ENCODE results near the gene PDE8A. TPM values are rescaled to one million over a fixed set of nuclear protein-coding genes. Genes with fewer than 3 reads are reported as not detected.
"Not testable (repeated sequence)": the region's sequence is repeated elsewhere in the genome, so short reads cannot be mapped to it uniquely, and the experiment has no call there.

Gene PDE8A
- total RNA-seq, 1 donor from 2014 or later, result 54.1 TPM

DNA sequence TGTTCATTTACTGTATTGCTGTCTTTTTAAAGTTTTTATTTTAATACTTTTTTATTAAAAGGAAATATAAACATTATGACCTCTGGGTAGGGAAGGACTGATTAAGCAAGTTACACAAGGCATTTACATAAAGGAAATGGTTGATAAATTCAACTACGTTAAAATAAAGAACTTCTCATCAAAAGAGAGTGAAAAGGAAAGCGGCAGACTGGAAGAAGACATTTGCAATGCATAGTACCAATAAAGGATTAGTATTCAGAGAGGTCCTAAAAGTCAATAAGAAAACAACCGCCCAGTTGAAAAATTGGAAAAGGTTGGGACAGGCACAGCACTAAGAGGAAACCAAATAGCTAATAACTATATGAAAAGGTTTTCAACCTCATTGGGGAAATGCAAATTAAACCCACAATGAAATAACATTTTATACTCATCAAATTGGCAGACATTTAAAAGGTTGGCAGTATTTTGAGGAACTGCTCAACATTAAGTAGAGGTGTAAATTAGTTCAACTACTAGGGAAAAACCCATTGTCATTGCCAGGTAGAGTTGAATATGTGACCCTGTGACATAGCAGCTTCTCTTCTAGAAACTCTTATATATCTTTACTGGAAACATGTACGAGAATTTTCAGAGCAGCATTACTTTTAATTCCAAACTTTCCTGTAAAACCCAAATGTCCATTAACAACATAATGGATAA, 9.5 kb downstream of the PDE8A start:
- no peak for DNase-seq

DNA sequence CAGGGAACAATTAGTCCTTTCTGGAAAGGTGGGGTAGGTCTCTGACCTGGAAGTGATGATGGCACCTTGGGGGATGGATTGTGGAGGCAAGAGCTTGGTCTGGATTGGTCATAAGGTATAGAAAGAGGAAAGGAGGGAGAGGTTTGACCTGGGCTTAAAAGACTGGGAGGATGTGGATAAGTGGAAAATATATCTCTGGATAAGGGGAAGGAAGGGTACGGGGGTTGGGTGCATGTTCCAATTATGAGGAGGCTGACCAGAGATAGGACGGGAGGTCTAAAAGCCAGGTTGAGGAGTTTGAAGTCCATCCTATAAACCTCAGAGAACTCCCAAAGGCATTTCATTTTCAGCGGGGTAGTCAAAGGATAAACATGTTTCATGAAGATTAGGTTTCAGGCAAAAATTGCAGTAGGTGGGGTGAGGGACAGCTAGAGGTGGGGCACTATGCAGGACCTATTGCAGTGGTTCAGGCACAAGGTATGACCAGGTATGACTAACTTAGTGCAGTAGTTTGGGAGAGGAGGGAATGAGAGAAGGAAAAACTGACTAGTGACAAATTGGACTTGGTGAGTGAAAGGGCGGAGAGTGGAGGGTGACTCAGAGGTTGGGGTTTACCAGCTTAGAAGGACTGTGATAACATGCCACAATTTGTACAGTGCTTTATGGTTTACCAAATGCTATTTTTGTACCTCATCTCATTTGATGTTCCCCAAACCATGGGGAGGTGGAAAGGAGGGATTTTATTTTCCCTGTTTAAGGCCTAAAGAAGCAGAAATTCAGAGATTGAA, 10.7 kb downstream of the PDE8A start:
- DNase-seq, result no peak

- no peak for DNase-seq
These were observed 14.4 kb downstream of the PDE8A start for GRCh38 chr15:84996055-84996454.

DNA sequence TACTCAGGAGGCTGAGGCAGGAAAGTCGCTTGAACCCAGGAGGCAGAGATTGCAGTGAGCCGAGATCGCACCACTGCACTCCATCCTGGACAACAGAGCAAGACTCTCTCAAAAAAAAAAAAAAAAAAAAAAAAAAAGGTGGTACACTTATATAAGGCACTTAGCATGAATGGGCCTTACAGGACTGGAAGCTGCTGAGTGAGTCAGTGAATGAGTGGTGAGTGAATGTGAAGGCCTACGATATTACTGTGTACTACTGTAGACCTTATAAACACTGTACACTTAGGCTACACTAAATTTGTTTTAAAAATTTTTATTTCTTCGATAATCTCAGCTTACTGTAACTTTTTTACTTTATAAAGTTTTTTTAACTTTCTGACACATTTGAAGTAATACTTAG, 15.1 kb downstream of the PDE8A start:
- DNase-seq, result not testable (repeated sequence)

DNA sequence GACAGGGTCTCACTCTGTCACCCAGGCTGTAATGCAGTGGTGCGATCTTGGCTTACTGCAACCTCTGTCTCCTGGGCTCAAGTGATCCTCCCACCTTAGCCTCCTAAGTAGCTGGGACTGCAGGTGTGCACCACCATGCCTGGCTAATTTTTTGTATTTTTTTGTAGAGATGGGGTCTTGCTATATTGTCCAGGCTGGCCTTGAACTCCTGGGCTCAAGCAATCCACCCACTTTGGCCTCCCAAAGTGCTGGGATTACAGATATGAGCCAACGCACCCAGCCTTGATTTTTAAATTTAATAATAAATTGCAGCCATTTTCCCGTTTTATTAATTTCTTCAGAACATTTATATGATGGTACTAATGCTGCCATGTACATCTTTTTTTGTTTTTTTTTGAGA, 15.6 kb downstream of the PDE8A start:
- DNase-seq, result not testable (repeated sequence)

- DNase-seq, result peak; percentile 40
These were observed 18.7 kb downstream of the PDE8A start for GRCh38 chr15:85000189-85000864.

DNA sequence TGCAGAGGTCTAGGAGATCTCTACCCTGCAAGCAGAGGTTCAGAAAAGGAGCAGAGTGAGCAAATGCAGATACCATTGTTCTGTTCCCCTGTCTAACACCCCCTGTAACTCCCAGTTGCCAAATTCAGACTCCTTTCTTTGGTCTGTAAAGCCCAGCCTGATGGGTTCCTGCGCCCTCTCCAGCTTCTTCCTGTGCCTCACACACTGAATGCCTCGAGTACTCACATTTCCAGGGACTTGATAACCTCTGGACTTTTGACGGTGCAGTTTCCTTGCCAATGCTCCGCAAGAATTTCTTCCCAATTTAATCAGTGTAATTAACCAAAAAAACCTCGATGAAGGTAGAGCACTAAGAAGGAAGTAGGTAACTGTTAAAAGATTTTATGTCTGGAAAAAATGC, 19.3 kb downstream of the PDE8A start:
- no peak for DNase-seq

DNA sequence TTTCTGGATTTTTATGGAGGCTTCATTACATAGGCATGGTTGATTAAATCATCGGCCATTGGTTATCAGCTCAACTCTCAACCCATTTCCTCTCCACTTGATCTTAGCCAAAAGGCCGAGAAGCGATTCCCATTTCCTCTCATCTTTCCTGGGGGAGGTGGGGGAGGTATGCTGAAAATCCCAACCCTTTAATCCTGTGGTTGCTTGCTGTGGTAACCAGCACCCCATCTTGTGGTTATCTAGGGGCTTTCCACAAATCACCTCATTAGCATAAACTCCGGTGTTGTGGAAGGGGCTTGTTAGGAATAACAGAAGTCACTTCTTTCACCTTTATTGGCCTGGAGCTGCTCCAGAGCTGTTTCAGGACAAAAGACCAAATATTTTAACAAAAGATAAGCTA, 20.9 kb downstream of the PDE8A start:
- no peak for DNase-seq

GRCh38 chr15:85003593-85004312, 22.1 kb downstream of the PDE8A start:
- DNase-seq, result no peak

GRCh38 chr15:85004550-85004949, 22.9 kb downstream of the PDE8A start:
- DNase-seq, result no peak

GRCh38 chr15:85005319-85005718, 23.7 kb downstream of the PDE8A start:
- no peak for DNase-seq

- no peak for DNase-seq
These were observed 24.1 kb downstream of the PDE8A start for GRCh38 chr15:85005746-85006145.

DNA sequence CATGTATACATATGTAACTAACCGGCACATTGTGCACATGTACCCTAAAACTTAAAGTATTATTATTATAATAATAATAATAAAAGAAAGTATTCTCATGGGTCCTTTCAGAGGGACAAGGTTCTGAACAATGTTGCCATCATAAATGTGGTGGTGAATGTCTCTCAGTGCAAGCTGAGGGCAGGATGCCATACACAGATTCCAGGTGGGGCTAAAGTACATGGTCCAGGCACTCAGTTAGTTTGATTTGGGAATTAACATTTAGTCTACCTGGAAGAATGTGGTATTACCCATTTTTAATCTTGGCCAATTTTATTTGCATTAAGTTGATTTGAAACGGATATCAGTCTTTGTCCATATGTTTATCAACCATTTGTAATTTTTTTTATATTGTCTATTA, 24.5 kb downstream of the PDE8A start:
- DNase-seq, result no peak

DNA sequence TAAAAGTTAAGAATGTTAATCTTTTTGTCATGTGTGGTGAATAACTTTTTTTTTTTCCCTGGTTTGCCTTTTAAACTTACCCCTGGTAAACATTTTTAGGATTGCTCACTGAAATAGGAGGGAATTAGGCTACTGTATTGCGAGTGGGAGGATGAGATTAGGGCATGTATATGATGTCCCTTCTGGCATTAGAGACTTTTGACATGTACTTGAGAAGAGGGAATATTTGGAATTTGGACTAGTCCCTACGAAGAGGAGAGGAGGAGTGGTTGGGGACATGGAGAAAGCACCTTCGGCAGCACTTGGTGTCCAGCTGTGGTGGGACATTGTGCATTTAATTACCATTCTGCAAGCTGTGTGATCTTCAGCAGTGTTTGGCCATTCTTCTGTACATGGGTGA, 25.0 kb downstream of the PDE8A start:
- DNase-seq, result no peak

- no peak for DNase-seq
These were observed 25.5 kb downstream of the PDE8A start for GRCh38 chr15:85007137-85007536.

- DNase-seq, result no peak
These were observed 26.2 kb downstream of the PDE8A start for GRCh38 chr15:85007741-85008397.

DNA sequence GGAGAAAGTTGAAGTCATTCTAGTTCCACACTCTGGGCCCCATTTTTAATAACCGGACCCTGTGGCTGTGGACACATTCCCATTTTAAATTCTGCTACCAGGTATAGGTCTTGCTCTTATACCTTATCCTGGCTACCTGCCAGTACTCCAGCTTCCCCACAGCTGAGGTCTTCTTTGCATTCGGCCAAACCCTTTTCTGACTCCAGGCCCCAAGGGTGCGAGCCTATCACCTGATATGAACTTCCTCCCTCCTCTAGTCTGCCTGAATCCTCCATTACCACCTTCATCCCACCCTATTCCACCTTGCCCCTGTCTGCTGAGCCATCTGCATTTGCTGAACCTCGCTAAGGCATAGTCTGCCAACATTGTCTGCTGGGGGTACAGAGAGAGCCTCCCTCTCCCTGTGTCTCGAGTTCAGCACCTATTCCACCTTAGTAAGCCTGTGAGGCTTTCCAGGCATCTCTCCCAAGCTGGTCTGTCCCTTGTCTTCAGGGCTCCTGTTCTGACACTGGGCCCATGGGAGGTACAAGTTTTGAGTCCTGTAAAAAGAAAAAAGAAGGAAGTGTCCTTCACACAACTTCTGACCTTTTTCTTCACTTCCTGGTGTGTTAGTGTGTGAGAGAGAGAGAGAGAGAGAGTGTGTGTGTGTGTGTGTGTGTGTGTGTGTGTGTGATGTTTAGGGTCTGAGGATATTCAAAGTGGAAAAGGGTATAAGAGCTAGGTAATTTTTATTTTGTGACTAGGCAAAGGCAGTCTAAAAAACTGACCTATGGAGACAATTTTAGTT, 27.0 kb downstream of the PDE8A start:
- DNase-seq, result no peak

GRCh38 chr15:85009435-85009834, 27.8 kb downstream of the PDE8A start:
- no peak for DNase-seq

DNA sequence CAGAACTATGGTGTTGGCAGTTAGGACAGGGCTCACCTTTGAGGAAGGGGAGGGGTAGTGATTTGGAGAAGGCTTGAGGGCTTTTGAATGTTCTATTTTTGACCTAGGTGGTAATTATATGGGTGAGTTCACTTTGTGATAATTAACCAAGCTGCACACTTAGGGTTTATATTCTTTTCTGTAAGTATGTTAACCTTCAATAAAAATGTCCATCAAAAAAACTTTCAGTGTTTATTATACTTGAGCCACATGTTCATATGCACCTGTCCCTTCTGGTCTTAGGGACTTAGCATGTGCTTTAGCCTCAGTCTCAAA, 28.4 kb downstream of the PDE8A start:
- no peak for DNase-seq

DNA sequence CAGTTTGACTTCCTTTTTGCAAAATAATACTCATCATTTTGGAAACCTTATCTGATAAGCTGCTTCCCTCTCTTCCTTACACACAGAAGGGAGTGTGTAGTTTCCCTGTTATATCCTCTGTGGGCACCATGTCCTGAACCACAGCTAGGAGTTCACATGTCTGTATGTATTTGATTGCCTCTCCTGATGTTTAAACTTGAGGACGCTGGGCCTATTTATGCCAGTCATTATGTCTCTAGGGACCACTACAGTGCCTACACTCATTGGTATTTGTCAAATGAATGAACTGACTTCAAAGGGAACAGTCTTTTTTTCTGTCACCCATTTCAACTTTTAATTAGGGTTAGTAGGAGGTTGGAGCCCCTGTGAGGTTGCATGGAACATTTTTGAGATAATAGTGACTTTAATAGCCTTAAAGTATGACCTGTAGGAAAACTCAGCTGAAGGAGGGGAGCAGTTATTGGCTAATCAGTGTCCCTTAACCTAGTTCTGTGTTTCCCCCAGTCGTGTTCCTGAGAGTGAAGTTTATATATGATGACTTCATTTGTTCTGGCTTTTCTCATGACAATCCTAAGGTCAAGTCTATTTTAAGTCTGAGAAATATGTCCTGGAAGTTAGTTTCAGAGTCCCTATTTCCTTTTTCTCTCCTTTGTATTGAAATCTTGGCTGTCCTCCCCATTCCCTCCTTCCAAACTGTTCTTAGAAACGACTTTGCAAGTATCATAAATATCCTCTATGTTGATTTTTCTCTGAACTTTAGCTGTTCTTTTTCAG, 28.9 kb downstream of the PDE8A start:
- peak; percentile 84 for DNase-seq

DNA sequence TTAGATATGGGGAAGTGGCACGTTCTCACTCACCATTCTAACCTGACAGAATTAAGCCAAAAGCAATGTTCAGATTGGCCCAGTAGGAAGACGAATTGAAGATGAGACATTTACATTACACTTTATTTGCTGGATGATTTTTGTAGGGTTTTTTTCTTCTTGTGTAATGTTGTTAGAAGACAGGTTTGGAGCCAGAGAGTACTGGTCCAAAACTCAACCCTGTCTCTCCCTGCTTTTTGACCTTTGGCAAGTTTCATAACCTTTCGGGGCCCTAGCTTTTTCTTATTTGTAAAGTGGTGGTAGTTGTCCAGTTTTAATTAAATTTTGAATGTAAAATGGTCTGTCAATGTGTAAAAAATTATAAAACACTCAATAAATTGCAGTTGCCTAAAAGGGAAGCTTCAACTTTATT, 29.5 kb downstream of the PDE8A start:
- DNase-seq, result no peak
